SK-N-SH treated with all-trans-retinoic acid at 6 μM for 48 hours (cell line): Measurements from ENCODE around the gene ZNF280C.

Source experiments
- ATAC-seq: fragments of 200-7000 bp; cut with Tn5 transposase; 3 replicates; pipeline ENCODE4 v1.9.1; 2020; ENCODE audit warnings: mild to moderate bottlenecking, moderate library complexity
- BACH2 ChIP-seq: fragments of 250-450 bp; sonication (Bioruptor Pico); IDR thresholded peaks from 2 replicates; pipeline ENCODE4 v1.9.0; 2021; ENCODE audit warnings: mild to moderate bottlenecking, borderline replicate concordance
- CSDC2 ChIP-seq: fragments of 250-450 bp; sonication (Bioruptor Pico); IDR thresholded peaks from 2 replicates; pipeline ENCODE4 v1.5.0; 2020; ENCODE audit warnings: mild to moderate bottlenecking, moderate library complexity
- GLIS3 ChIP-seq: fragments of 250-450 bp; sonication (Bioruptor Pico); IDR thresholded peaks from 2 replicates; pipeline ENCODE4 v1.5.0; 2020; ENCODE audit warnings: mild to moderate bottlenecking, moderate library complexity
- ISL1 ChIP-seq: fragments of 250-450 bp; sonication (Bioruptor Pico); IDR thresholded peaks from 2 replicates; pipeline ENCODE4 v2.1.2; 2022; ENCODE audit warnings: mild to moderate bottlenecking, moderate library complexity
- OSR1 ChIP-seq: fragments of 250-450 bp; sonication (Bioruptor Pico); IDR thresholded peaks from 2 replicates; pipeline ENCODE4 v1.8.0; 2022; ENCODE audit warnings: moderate library complexity, mild to moderate bottlenecking, inconsistent platforms
- PPARA ChIP-seq: fragments of 250-450 bp; sonication (Bioruptor Pico); IDR thresholded peaks from 2 replicates; pipeline ENCODE4 v1.5.0; 2020; ENCODE audit warnings: mild to moderate bottlenecking, borderline replicate concordance
- SNAI2 ChIP-seq: fragments of 250-450 bp; sonication (Bioruptor Pico); IDR thresholded peaks from 2 replicates; pipeline ENCODE4 v1.5.0; 2020; ENCODE audit warnings: mild to moderate bottlenecking, moderate library complexity
- TCF4 ChIP-seq: fragments of 250-450 bp; sonication (Bioruptor Pico); IDR thresholded peaks from 2 replicates; pipeline ENCODE4 v1.8.0; 2021; ENCODE audit warnings: mild to moderate bottlenecking, moderate library complexity, borderline replicate concordance
- TOX ChIP-seq: fragments of 250-450 bp; sonication (Bioruptor Pico); IDR thresholded peaks from 2 replicates; pipeline ENCODE4 v1.8.0; 2021; ENCODE audit warnings: mild to moderate bottlenecking, moderate library complexity, borderline replicate concordance
- ZFP3 ChIP-seq: fragments of 250-450 bp; sonication (Bioruptor Pico); IDR thresholded peaks from 2 replicates; pipeline ENCODE4 v1.5.0; 2020; ENCODE audit warnings: mild to moderate bottlenecking, moderate library complexity
- ZFP30 ChIP-seq: fragments of 450-650 bp; formaldehyde crosslinking; IDR thresholded peaks from 2 replicates; pipeline ENCODE4 v1.5.0; 2022; ENCODE audit warnings: mild to moderate bottlenecking, moderate library complexity
- ZNF565 ChIP-seq: fragments of 450-650 bp; formaldehyde crosslinking; conservative IDR thresholded peaks from 2 replicates; pipeline ENCODE4 v1.5.0; 2020; ENCODE audit warnings: low read depth, mild to moderate bottlenecking, moderate library complexity
- ZNF70 ChIP-seq: fragments of 450-650 bp; formaldehyde crosslinking; IDR thresholded peaks from 2 replicates; pipeline ENCODE4 v1.5.0; 2020; ENCODE audit warnings: mild to moderate bottlenecking, moderate library complexity
- TF ChIP-seq, protein P1 (sequence below): fragments of 250-450 bp; sonication (Bioruptor Pico); IDR thresholded peaks from 2 replicates; pipeline ENCODE4 v1.8.0; 2020; ENCODE audit warnings: mild to moderate bottlenecking, moderate library complexity, borderline replicate concordance
- TF ChIP-seq, protein P2 (sequence below): fragments of 250-450 bp; sonication (Bioruptor Pico); IDR thresholded peaks from 2 replicates; pipeline ENCODE4 v1.5.1; 2020; ENCODE audit warnings: low read depth, mild to moderate bottlenecking, moderate library complexity
- TF ChIP-seq, protein P3 (sequence below): fragments of 250-450 bp; sonication (Bioruptor Pico); IDR thresholded peaks from 2 replicates; pipeline ENCODE4 v1.8.0; 2021; ENCODE audit warnings: low read depth, mild to moderate bottlenecking, moderate library complexity, borderline replicate concordance
- TF ChIP-seq, protein P4 (sequence below): fragments of 250-450 bp; sonication (Bioruptor Pico); IDR thresholded peaks from 2 replicates; pipeline ENCODE4 v1.5.0; 2020; ENCODE audit warnings: mild to moderate bottlenecking, moderate library complexity

Gene ZNF280C

DNA sequence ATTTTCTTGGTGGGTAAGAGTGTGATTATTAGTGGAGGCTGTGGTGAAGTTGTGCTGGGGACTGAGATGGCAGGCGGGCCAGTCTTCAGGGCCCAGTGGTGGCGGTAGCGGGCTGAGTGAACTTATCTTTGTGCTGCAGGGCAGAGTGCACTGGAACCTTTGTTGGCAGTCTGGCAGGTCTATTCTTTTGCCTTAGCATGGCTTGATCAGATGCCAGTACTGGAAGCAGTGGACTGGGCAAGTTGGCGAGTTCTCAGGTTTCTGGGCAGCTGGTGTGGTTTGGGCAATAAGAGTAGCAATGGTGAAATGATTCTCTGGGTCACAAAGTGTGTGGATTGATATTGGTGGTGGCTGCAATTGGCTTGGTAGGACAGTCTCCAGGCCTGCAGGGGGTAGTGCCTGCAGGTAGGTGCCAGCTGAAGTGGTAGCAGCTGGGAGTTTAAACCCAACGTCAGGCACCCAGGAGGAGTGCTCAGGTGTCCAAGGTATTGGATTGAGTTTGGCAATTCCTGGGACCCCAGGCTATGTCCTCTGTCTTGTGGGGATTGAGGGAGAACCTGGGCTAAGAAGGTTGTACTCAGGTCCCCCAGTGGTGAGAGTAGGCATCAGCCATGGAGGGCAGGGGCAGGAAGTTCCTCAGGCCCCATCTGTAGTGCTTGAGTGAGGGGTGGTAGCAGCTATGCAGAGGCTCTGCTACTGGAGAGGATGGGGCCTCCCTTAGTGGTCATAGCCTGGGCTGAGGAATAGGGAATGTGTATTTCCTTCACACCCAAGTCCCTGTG is 36.1 kb upstream of the ZNF280C start (continued):
- TF ChIP-seq, protein P1, sequence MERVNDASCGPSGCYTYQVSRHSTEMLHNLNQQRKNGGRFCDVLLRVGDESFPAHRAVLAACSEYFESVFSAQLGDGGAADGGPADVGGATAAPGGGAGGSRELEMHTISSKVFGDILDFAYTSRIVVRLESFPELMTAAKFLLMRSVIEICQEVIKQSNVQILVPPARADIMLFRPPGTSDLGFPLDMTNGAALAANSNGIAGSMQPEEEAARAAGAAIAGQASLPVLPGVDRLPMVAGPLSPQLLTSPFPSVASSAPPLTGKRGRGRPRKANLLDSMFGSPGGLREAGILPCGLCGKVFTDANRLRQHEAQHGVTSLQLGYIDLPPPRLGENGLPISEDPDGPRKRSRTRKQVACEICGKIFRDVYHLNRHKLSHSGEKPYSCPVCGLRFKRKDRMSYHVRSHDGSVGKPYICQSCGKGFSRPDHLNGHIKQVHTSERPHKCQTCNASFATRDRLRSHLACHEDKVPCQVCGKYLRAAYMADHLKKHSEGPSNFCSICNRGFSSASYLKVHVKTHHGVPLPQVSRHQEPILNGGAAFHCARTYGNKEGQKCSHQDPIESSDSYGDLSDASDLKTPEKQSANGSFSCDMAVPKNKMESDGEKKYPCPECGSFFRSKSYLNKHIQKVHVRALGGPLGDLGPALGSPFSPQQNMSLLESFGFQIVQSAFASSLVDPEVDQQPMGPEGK (CRISPR knock-in tag): no peak
- TF ChIP-seq ZNF565 (CRISPR knock-in tag): no peak
- TF ChIP-seq, all 23 proteins: peak for 0

DNA sequence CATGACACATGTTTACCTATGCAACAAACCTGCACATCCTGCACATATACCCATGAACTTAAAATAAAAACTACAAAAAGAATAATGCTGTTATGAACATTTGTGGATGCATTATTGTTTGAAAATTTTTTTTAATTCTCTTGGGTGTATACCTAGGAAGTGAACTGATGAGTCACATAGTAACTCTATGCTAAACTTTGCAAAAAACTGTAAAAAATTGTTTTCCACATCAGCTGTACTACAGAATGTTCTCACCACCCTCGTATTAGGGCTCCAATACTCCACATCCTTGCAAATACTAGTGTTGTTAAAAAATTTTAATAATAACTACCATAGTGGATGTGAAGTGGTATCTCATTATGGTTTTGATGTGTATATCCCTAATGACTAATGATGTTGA is 33.3 kb upstream of the ZNF280C start:
- ATAC-seq: no peak
- TF ChIP-seq CSDC2 (CRISPR knock-in tag): no peak
- TF ChIP-seq, protein P2, sequence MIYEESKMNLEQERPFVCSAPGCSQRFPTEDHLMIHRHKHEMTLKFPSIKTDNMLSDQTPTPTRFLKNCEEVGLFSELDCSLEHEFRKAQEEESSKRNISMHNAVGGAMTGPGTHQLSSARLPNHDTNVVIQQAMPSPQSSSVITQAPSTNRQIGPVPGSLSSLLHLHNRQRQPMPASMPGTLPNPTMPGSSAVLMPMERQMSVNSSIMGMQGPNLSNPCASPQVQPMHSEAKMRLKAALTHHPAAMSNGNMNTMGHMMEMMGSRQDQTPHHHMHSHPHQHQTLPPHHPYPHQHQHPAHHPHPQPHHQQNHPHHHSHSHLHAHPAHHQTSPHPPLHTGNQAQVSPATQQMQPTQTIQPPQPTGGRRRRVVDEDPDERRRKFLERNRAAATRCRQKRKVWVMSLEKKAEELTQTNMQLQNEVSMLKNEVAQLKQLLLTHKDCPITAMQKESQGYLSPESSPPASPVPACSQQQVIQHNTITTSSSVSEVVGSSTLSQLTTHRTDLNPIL (CRISPR knock-in tag): no peak
- TF ChIP-seq ZFP30 (CRISPR knock-in tag): no peak
- TF ChIP-seq, protein P3, sequence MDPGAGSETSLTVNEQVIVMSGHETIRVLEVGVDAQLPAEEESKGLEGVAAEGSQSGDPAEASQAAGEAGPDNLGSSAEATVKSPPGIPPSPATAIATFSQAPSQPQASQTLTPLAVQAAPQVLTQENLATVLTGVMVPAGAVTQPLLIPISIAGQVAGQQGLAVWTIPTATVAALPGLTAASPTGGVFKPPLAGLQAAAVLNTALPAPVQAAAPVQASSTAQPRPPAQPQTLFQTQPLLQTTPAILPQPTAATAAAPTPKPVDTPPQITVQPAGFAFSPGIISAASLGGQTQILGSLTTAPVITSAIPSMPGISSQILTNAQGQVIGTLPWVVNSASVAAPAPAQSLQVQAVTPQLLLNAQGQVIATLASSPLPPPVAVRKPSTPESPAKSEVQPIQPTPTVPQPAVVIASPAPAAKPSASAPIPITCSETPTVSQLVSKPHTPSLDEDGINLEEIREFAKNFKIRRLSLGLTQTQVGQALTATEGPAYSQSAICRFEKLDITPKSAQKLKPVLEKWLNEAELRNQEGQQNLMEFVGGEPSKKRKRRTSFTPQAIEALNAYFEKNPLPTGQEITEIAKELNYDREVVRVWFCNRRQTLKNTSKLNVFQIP (CRISPR knock-in tag): no peak
- no peak for TF ChIP-seq GLIS3
- TF ChIP-seq, protein P4, sequence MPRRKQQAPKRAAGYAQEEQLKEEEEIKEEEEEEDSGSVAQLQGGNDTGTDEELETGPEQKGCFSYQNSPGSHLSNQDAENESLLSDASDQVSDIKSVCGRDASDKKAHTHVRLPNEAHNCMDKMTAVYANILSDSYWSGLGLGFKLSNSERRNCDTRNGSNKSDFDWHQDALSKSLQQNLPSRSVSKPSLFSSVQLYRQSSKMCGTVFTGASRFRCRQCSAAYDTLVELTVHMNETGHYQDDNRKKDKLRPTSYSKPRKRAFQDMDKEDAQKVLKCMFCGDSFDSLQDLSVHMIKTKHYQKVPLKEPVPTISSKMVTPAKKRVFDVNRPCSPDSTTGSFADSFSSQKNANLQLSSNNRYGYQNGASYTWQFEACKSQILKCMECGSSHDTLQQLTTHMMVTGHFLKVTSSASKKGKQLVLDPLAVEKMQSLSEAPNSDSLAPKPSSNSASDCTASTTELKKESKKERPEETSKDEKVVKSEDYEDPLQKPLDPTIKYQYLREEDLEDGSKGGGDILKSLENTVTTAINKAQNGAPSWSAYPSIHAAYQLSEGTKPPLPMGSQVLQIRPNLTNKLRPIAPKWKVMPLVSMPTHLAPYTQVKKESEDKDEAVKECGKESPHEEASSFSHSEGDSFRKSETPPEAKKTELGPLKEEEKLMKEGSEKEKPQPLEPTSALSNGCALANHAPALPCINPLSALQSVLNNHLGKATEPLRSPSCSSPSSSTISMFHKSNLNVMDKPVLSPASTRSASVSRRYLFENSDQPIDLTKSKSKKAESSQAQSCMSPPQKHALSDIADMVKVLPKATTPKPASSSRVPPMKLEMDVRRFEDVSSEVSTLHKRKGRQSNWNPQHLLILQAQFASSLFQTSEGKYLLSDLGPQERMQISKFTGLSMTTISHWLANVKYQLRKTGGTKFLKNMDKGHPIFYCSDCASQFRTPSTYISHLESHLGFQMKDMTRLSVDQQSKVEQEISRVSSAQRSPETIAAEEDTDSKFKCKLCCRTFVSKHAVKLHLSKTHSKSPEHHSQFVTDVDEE (CRISPR knock-in tag): no peak
- no peak for TF ChIP-seq ISL1 (CRISPR knock-in tag)
- no peak for TF ChIP-seq OSR1 (CRISPR knock-in tag)
- TF ChIP-seq TCF4 (CRISPR knock-in tag): no peak
- TF ChIP-seq SNAI2 (CRISPR knock-in tag): no peak
- no peak for TF ChIP-seq TOX
- no peak for TF ChIP-seq ZNF70 (CRISPR knock-in tag)
- no peak for TF ChIP-seq ZFP3 (CRISPR knock-in tag)

DNA sequence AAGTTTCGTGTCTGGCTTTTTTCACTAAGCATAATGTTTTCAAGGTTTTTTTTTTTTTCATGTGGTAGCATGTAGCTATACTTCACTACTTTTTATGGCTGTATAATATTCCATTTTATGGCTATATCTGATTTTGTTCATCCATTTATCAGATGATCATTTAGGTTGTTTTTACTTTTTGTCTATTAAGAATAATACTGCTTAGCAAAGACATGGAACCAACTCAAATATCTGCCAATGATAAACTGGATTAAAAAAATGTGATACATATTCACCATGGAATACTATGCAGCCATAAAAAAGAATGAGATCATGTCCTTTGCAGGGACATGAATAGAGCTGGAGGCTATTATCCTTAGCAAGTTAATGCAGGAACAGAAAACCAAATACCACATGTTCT is 32.7 kb upstream of the ZNF280C start:
- no peak for ATAC-seq
- TF ChIP-seq ZNF70 (CRISPR knock-in tag): no peak
- TF ChIP-seq SNAI2 (CRISPR knock-in tag): no peak
- no peak for TF ChIP-seq BACH2 (CRISPR knock-in tag)
- TF ChIP-seq, protein P2 (CRISPR knock-in tag): no peak
- TF ChIP-seq, protein P1 (CRISPR knock-in tag): no peak
- TF ChIP-seq GLIS3: no peak
- TF ChIP-seq PPARA: no peak
